Osteoblast (primary cell): ENCODE results near the gene MROH7. TPM values are rescaled to one million over a fixed set of nuclear protein-coding genes. Genes with fewer than 3 reads are reported as not detected.

ENCODE experiments used
- DNase-seq: peaks from one replicate; pipeline ENCODE4 v3.0.0; 2011; ENCODE audit warnings: low spot score, mixed read lengths; ENCODE audit not compliant: insufficient read length; ENCODE audit errors: missing footprints
- H2AFZ ChIP-seq: 2 replicates; pipeline ENCODE4 v1.6.0; 2011; ENCODE audit warnings: mild to moderate bottlenecking, low read length
- H3K27ac ChIP-seq: 2 replicates; pipeline ENCODE4 v1.5.1; 2011; ENCODE audit warnings: mild to moderate bottlenecking, low read depth, low read length, moderate library complexity
- H3K27me3 ChIP-seq: 2 replicates; pipeline ENCODE4 v1.6.0; 2012; ENCODE audit warnings: mild to moderate bottlenecking, control low read depth, inconsistent platforms, low read length, moderate library complexity; ENCODE audit not compliant: insufficient read depth
- H3K36me3 ChIP-seq: 2 replicates; pipeline ENCODE4 v1.5.1; 2011; ENCODE audit warnings: mild to moderate bottlenecking, low read length, control low read depth, moderate library complexity; ENCODE audit not compliant: insufficient read depth
- H3K4me1 ChIP-seq: 2 replicates; pipeline ENCODE4 v1.5.1; 2011; ENCODE audit warnings: mild to moderate bottlenecking, low read length, control low read depth, moderate library complexity; ENCODE audit not compliant: insufficient read depth
- H3K4me2 ChIP-seq: 2 replicates; pipeline ENCODE4 v1.6.0; 2011; ENCODE audit warnings: mild to moderate bottlenecking, low read length; ENCODE audit not compliant: insufficient read depth
- H3K4me3 ChIP-seq: fragments of 200-600 bp; sonication (generic); 3 replicates; pipeline ENCODE4 v1.5.1; 2012; ENCODE audit warnings: mild to moderate bottlenecking, low read length, inconsistent platforms; ENCODE audit not compliant: insufficient read depth
- H3K79me2 ChIP-seq: 2 replicates; pipeline ENCODE4 v1.6.0; 2012; ENCODE audit warnings: mild to moderate bottlenecking, low read length, control low read depth, inconsistent platforms; ENCODE audit not compliant: insufficient read depth
- H3K9me3 ChIP-seq: 2 replicates; pipeline ENCODE4 v1.5.1; 2011; ENCODE audit warnings: low read depth, low read length, control low read depth
- H4K20me1 ChIP-seq: 2 replicates; pipeline ENCODE4 v1.6.0; 2012; ENCODE audit warnings: mild to moderate bottlenecking, low read length, control low read depth; ENCODE audit not compliant: insufficient read depth
- CTCF ChIP-seq: IDR thresholded peaks from 2 replicates; pipeline ENCODE4 v1.5.1; 2011; ENCODE audit warnings: mild to moderate bottlenecking, low read depth, low read length, moderate library complexity; ENCODE audit errors: extremely low read depth
- total RNA-seq: library from RNA; depleted of rRNA; stranded (reverse); fragments of >200 nt; gene quantifications from 2 replicates; pipeline ENCODE4 v1.2.3, GENCODE V29; 2012

MROH7 gene
- total RNA-seq, 1 donor = 0.36 TPM

- no peak for TF ChIP-seq CTCF
- H3K27me3 ChIP-seq = no peaks in the 10 kb centered on the region
- no peaks in the 10 kb centered on the region for H3K4me1 ChIP-seq
- no peaks in the 10 kb centered on the region for H3K9me3 ChIP-seq
- H3K4me2 ChIP-seq = no peak overlapping the region
- no peaks in the 10 kb centered on the region for H4K20me1 ChIP-seq
- H3K27ac ChIP-seq = no peak overlapping the region
- no peak overlapping the region for H3K4me3 ChIP-seq
- DNase-seq = no peak
- H2AFZ ChIP-seq = no peak overlapping the region
- no peaks in the 10 kb centered on the region for H3K36me3 ChIP-seq
- no peaks in the 10 kb centered on the region for H3K79me2 ChIP-seq
Observed at GRCh38 chr1:54708385-54708784, 66.8 kb downstream of the MROH7 start.

GRCh38 chr1:54709547-54710292 lies 68.1 kb downstream of the MROH7 start:
- no peak for TF ChIP-seq CTCF

GRCh38 chr1:54710434-54710833 lies 68.8 kb downstream of the MROH7 start:
- H3K9me3 ChIP-seq = no peaks in the 10 kb centered on the region
- no peak for TF ChIP-seq CTCF

More at GRCh38 chr1:54709547-54710292, 68.1 kb downstream of the MROH7 start:
- Histone ChIP-seq H3K36me3 (no peaks in the 10 kb centered on the region), H3K4me1 (no peaks in the 10 kb centered on the region), H2AFZ (no peak overlapping the region), H3K4me2 (no peak overlapping the region), H3K9me3 (no peaks in the 10 kb centered on the region), H3K4me3 (no peak overlapping the region), H4K20me1 (no peaks in the 10 kb centered on the region), H3K27ac (no peak overlapping the region), H3K79me2 (no peaks in the 10 kb centered on the region), H3K27me3 (no peaks in the 10 kb centered on the region)
- no peak for DNase-seq

GRCh38 chr1:54710841-54711240 lies 69.3 kb downstream of the MROH7 start:
- Histone ChIP-seq H3K4me2 (no peak overlapping the region), H2AFZ (no peak overlapping the region), H4K20me1 (no peaks in the 10 kb centered on the region), H3K36me3 (no peaks in the 10 kb centered on the region), H3K27me3 (no peaks in the 10 kb centered on the region), H3K9me3 (no peaks in the 10 kb centered on the region), H3K79me2 (peaks cover 1% of the 10 kb centered on the region), H3K4me1 (no peaks in the 10 kb centered on the region), H3K27ac (no peak overlapping the region), H3K4me3 (no peak overlapping the region)
- no peak for DNase-seq
- no peak for TF ChIP-seq CTCF

More at GRCh38 chr1:54710434-54710833, 68.8 kb downstream of the MROH7 start:
- Histone ChIP-seq H3K27me3 (no peaks in the 10 kb centered on the region), H2AFZ (no peak overlapping the region), H3K79me2 (no peaks in the 10 kb centered on the region), H3K4me1 (no peaks in the 10 kb centered on the region), H3K36me3 (no peaks in the 10 kb centered on the region), H3K4me2 (no peak overlapping the region), H3K27ac (no peak overlapping the region), H3K4me3 (no peak overlapping the region), H4K20me1 (no peaks in the 10 kb centered on the region)
- no peak for DNase-seq
